Measurements from ENCODE around the gene SMYD4. TPM values are rescaled to one million over a fixed set of nuclear protein-coding genes. Genes with fewer than 3 reads are reported as not detected.
"Not testable (repeated sequence)": the region's sequence is repeated elsewhere in the genome, so short reads cannot be mapped to it uniquely, and the experiment has no call there.

Gene SMYD4
- total and polyA plus RNA-seq, 2 donors (not counting 1 experiment from before 2014, with no cell fraction given): 11.9 to 37.5 TPM

- H3K27ac ChIP-seq (ENCODE audit: low read length in 2 of 2): no peak overlapping the region
- H3K4me3 ChIP-seq (ENCODE audit: control extremely low read depth in 1 of 5, extremely low read depth in 1 of 5, insufficient read depth in 1 of 5, low read depth in 2 of 5, low read length in 4 of 5): no peak overlapping the region
- CTCF ChIA-PET: no interaction called here
- H3K9ac ChIP-seq (ENCODE audit: low read length): no peak overlapping the region
- no peak overlapping the region for H2AFZ ChIP-seq (ENCODE audit: insufficient read depth, low read depth, low read length, poor library complexity, severe bottlenecking)
- intact Hi-C loops (cut with micrococcal nuclease): no loop called here
- POLR2A ChIA-PET: interaction anchor here (0.6 kb wide), 1 partner anchor 573 kb away, joined by 3 read pairs; no protein-coding TSS in a partner anchor
- H4K20me1 ChIP-seq (ENCODE audit: control insufficient read depth, insufficient read depth, low read length, poor library complexity, severe bottlenecking): no peaks in the 10 kb centered on the region
- no peak for TF ChIP-seq CTCF (IDR thresholded peaks at IDR 0.05)
- ATAC-seq (ENCODE audit: low read depth): no peak
- H3K4me1 ChIP-seq (ENCODE audit: control insufficient read depth in 2 of 2, insufficient read depth in 2 of 2, low read length in 2 of 2): no peaks in the 10 kb centered on the region
- Mint-ChIP-seq H3K4me3 (no peak overlapping the region), H3K27me3 (no peaks in the 10 kb centered on the region), H3K9me3 (ENCODE audit: insufficient read depth) (no peaks in the 10 kb centered on the region), H3K27ac (no peak overlapping the region), H3K4me1 (no peaks in the 10 kb centered on the region)
- no peaks in the 10 kb centered on the region for H3K79me2 ChIP-seq (ENCODE audit: control insufficient read depth, insufficient read depth, low read length)
- no peak overlapping the region for H3K4me2 ChIP-seq (replicated peaks; ENCODE audit: low read depth, low read length, poor library complexity, severe bottlenecking)
- H3K9me3 ChIP-seq (ENCODE audit: control extremely low read depth in 1 of 3, control insufficient read depth in 2 of 3, insufficient read depth in 1 of 3, low read length in 2 of 3): no peaks in the 10 kb centered on the region
- no peaks in the 10 kb centered on the region for H3K27me3 ChIP-seq (replicated peaks in 1 of 4; ENCODE audit: control extremely low read depth in 1 of 4, control insufficient read depth in 3 of 4, insufficient read depth in 4 of 4, low read length in 3 of 4)
- H3K36me3 ChIP-seq (replicated peaks in 1 of 2; ENCODE audit: control extremely low read depth in 1 of 2, control insufficient read depth in 1 of 2, extremely low read depth in 1 of 2, insufficient read depth in 2 of 2, low read length in 1 of 2): peaks cover 2 to 18% of the 10 kb centered on the region in 2 experiments
- DNase-seq: no peak
- WGBS (ENCODE audit: insufficient coverage): 98% methylated on average over 19 of the region's 20 CpGs
Observed at GRCh38 chr17:1810450-1811103, 19.1 kb downstream of the SMYD4 start.

- H3K9ac ChIP-seq (ENCODE audit: low read length); H3K4me1 ChIP-seq (ENCODE audit: control insufficient read depth in 2 of 2, insufficient read depth in 2 of 2, low read length in 2 of 2); CTCF ChIA-PET; H2AFZ ChIP-seq (ENCODE audit: insufficient read depth, low read depth, low read length, poor library complexity, severe bottlenecking); ATAC-seq (ENCODE audit: low read depth); H3K4me3 Mint-ChIP-seq; intact Hi-C loops (cut with micrococcal nuclease); H3K27ac ChIP-seq (ENCODE audit: low read length in 2 of 2); H3K27ac Mint-ChIP-seq; H3K79me2 ChIP-seq (ENCODE audit: control insufficient read depth, insufficient read depth, low read length); H3K9me3 Mint-ChIP-seq (ENCODE audit: insufficient read depth); H3K4me2 ChIP-seq (replicated peaks; ENCODE audit: low read depth, low read length, poor library complexity, severe bottlenecking); H3K27me3 ChIP-seq (replicated peaks in 1 of 4; ENCODE audit: control extremely low read depth in 1 of 4, control insufficient read depth in 3 of 4, insufficient read depth in 4 of 4, low read length in 3 of 4); H3K27me3 Mint-ChIP-seq; H3K4me1 Mint-ChIP-seq; H3K4me3 ChIP-seq (ENCODE audit: control extremely low read depth in 1 of 5, extremely low read depth in 1 of 5, insufficient read depth in 1 of 5, low read depth in 2 of 5, low read length in 4 of 5); DNase-seq; H4K20me1 ChIP-seq (ENCODE audit: control insufficient read depth, insufficient read depth, low read length, poor library complexity, severe bottlenecking); H3K9me3 ChIP-seq (ENCODE audit: control extremely low read depth in 1 of 3, control insufficient read depth in 2 of 3, insufficient read depth in 1 of 3, low read length in 2 of 3): not testable (repeated sequence)
- H3K36me3 ChIP-seq (replicated peaks in 1 of 2; ENCODE audit: control extremely low read depth in 1 of 2, control insufficient read depth in 1 of 2, extremely low read depth in 1 of 2, insufficient read depth in 2 of 2, low read length in 1 of 2): peaks cover 2 to 20% of the 10 kb centered on the region in 2 experiments
- POLR2A ChIA-PET: interaction anchor here (0.6 to 0.7 kb wide), 3 partner anchors 113 to 572 kb away, joined by 3 to 4 read pairs (median 3); no protein-coding TSS in a partner anchor
- 100% methylated on average over 4 of the region's 8 CpGs for WGBS (ENCODE audit: insufficient coverage)
Observed at GRCh38 chr17:1809815-1810214, 19.9 kb downstream of the SMYD4 start.

Data from B cell (primary cell).